GM23248 (cell line): Measurements from ENCODE around the gene AGFG2.
"Not testable (repeated sequence)": the region's sequence is repeated elsewhere in the genome, so short reads cannot be mapped to it uniquely, and the experiment has no call there.

Experiments used
- EZH2 ChIP-seq: fragments of 200-600 bp; sonication (generic); IDR thresholded peaks from 2 replicates; pipeline ENCODE4 v1.6.1; 2018; ENCODE audit warnings: antibody characterized with exemption, mild to moderate bottlenecking; ENCODE audit not compliant: insufficient read depth, poor library complexity, severe bottlenecking
- EZH2phosphoT487 ChIP-seq: fragments of 200-600 bp; sonication (generic); IDR thresholded peaks from 2 replicates; pipeline ENCODE4 v1.6.1; 2018; ENCODE audit warnings: antibody characterized with exemption, moderate library complexity, mild to moderate bottlenecking, low read depth; ENCODE audit not compliant: insufficient read depth

DNA sequence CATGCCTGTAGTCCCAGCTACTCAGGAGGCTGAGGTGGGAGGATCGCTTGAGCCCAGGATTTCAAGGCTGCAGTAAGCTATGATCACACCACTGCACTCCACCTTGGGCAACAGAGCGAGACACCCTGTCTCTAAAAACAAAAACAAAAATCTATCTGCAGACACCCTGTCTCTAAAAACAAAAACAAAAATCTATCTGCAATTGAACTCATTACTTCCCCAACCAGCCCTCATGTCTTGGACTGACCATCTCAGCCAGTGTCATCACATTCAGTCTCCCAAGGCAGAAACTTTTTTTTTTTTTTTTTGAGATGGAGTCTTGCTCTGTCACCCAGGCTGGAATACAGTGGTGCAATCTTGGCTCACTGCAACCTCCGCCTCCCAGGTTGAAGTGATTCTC is 35.0 kb upstream of the AGFG2 start:
- not testable (repeated sequence) for TF ChIP-seq EZH2, EZH2phosphoT487
